ENCODE results near the gene MBIP. TPM values are rescaled to one million over a fixed set of nuclear protein-coding genes. Genes with fewer than 3 reads are reported as not detected.

The MBIP gene
- total RNA-seq, 1 donor from 2014 or later = 12.9 TPM

DNA sequence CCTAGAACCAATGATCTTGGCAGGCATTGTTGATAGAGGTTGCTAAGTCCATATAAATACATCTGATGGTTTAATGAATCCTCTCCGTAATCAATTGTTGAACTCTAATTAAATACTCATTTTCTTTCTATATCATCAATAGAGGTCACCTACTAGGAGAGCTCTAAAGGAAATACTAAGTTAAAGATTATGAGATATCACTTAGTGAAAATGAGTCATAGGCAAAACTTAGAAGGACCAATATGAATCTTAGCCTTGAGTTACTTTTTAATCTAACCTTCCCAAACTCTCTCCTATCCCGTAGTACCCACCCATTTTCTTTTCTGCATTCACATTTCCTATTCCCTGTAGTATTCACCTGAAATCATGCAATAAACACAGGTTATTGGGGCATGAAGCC, 50.2 kb downstream of the MBIP start:
- TF ChIP-seq, protein P1, sequence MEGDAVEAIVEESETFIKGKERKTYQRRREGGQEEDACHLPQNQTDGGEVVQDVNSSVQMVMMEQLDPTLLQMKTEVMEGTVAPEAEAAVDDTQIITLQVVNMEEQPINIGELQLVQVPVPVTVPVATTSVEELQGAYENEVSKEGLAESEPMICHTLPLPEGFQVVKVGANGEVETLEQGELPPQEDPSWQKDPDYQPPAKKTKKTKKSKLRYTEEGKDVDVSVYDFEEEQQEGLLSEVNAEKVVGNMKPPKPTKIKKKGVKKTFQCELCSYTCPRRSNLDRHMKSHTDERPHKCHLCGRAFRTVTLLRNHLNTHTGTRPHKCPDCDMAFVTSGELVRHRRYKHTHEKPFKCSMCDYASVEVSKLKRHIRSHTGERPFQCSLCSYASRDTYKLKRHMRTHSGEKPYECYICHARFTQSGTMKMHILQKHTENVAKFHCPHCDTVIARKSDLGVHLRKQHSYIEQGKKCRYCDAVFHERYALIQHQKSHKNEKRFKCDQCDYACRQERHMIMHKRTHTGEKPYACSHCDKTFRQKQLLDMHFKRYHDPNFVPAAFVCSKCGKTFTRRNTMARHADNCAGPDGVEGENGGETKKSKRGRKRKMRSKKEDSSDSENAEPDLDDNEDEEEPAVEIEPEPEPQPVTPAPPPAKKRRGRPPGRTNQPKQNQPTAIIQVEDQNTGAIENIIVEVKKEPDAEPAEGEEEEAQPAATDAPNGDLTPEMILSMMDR (conservative IDR thresholded peaks at IDR 0.05; ENCODE audit: low read depth, low read length) = no peak
- no peak for DNase-seq (ENCODE audit: low read depth)
- no peak overlapping the region for H3K4me3 ChIP-seq (ENCODE audit: low read depth, low read length)

DNA sequence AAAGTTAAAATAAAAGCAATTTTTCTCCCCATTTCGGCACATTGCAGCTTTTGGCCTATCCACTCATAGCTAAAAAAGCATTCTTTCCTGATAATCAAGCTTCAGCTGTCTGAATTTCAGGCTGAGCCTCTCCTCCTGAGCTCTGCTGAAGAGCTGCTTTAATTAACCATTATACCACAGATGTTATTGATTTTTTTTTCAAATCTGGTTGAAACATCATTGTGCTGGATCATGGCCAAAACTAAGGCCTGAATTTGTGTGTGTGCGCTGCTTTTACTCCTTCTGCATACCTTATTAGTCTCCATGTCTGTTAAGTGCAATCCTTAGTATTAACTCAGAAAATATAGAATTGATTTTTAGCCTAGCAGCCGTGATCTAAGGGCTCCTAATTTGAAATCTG, 52.3 kb downstream of the MBIP start:
- H3K4me3 ChIP-seq (ENCODE audit: low read depth, low read length) = no peak overlapping the region
- DNase-seq (ENCODE audit: low read depth) = no peak
- TF ChIP-seq, protein P1 (conservative IDR thresholded peaks at IDR 0.05; ENCODE audit: low read depth, low read length) = no peak

DNA sequence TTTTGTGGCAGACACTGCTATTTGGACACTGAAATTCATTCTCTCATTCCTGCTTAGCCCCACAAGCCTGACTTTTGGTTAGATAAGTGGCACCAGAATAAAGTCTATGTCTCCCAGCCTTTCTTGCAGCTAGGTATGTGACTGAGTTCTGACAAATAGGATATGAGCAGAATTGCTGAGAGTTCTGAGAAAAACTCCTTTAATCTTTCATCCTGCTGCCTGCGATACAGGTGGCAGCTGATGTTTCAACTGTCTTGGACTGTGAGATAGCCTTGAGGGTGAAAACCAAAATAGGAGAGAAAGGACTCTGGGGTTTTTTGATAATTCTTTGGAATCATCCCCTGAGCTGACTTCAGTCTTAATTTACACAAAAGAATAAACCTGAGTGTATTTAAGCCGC, 55.8 kb downstream of the MBIP start:
- TF ChIP-seq, protein P1 (conservative IDR thresholded peaks at IDR 0.05; ENCODE audit: low read depth, low read length) = no peak
- no peak for DNase-seq (ENCODE audit: low read depth)
- no peak overlapping the region for H3K4me3 ChIP-seq (ENCODE audit: low read depth, low read length)

DNA sequence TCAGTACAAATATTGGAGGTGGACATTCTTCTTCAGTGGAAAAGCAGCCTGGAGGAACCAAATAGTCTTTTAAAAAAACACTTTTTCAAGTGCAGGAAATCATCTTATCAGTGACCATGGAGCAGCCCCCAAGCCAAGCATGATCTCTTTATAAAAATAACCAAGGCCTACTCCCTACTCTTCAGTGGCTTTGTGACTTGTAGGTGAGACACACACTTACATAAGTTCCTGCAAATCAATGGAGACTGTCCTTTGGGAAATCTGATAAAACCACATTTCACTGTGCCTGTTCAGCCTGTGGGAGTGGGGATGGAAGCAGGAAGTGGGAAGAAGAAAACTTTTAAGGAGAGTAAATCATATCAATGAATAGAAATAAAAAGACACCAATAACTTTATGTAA, 56.3 kb downstream of the MBIP start:
- DNase-seq (ENCODE audit: low read depth) = no peak
- TF ChIP-seq, protein P1 (conservative IDR thresholded peaks at IDR 0.05; ENCODE audit: low read depth, low read length) = no peak
- no peak overlapping the region for H3K4me3 ChIP-seq (ENCODE audit: low read depth, low read length)

DNA sequence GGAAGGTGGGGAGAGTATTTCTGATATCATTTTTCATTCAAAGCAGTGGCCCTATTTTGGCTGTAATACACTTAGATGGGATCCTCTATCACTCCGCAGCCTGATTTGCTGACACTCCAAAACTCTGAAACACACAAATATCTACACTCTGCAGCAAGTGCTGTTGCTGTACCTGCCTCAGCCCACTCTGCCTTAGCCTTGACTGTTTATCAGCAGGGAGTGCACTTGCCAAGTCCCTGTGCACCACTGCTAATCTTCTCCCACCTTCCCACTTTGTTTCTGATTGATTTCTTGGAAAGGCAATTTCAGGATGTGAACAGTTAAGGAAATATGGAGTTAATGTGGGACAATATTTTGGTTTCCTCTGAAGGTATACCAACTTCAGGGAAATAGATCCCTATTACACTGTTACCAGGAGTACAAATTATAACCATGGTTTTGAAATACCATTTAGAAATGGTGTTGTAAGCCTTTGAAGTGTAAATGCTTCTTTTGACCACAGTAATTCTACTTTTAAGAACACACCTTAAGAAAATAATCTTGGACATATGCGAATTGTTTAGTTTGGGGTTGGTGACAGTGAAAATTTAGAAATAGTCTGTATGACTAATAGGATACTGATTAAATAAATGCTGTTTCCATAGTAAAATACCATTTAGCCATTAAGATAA, 59.3 kb downstream of the MBIP start:
- no peak for DNase-seq (ENCODE audit: low read depth)
- no peak overlapping the region for H3K4me3 ChIP-seq (ENCODE audit: low read depth, low read length)
- TF ChIP-seq, protein P1 (conservative IDR thresholded peaks at IDR 0.05; ENCODE audit: low read depth, low read length) = no peak

DNA sequence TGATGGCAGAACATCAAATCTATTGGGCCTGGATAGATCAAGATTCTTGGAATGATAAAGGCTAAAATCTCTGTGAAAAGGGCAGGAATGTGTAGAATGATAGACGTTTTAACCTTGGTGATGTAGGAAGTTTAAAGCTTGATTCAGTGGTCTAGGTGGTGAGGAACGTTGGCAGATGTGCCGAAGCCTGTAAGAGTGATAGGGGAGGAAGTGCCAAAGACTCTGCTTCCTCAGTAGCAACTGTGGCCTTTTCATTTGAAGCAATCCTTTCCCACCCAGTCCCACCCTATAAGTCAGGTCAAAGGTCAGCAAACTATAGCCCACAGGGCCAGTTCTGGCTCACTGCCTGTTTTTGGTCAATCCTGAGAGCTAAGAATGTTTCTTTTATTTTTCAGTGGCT, 62.2 kb downstream of the MBIP start:
- TF ChIP-seq, protein P1 (conservative IDR thresholded peaks at IDR 0.05; ENCODE audit: low read depth, low read length) = no peak
- DNase-seq (ENCODE audit: low read depth) = no peak
- H3K4me3 ChIP-seq (ENCODE audit: low read depth, low read length) = no peak overlapping the region

DNA sequence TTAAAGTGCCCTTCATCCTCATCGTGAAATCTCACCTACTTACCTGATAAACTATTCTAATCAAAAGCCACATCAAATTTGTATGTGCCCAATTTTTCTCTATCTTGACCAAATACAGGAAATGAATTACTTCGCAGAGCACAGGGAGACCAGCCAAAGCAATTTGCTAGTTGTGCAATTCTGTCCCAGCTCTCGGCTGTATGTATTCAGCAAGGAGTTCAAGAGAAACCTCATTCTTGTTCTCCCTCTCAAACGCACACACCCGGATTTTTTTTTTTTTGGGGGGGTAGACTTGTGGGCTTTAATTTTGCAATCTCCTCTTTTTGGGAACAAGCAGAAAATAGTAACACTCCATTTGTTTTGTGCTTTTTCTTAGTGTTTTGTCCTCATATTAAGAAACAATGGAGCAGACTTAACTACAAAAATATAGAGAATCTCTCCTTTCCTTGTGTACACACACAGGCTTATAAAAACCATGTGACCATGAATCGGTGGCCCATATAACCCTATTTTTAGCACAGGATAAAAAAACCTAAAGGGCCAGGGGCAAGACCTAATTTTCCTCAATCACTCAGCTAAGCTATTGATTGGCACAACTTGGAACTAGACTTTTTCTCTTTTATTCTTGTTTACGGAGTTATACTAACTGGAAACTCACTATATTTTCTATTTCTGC, 64.2 kb downstream of the MBIP start:
- H3K4me3 ChIP-seq (ENCODE audit: low read depth, low read length) = no peak overlapping the region
- TF ChIP-seq, protein P1 (conservative IDR thresholded peaks at IDR 0.05; ENCODE audit: low read depth, low read length) = no peak
- no peak for DNase-seq (ENCODE audit: low read depth)

Measured in epithelial cell of proximal tubule (primary cell).